Right atrium auricular region (tissue), 2 donors: ENCODE results near the gene OPN1SW. TPM values are rescaled to one million over a fixed set of nuclear protein-coding genes. Genes with fewer than 3 reads are reported as not detected.

Experiments
- DNase-seq: peaks from one replicate; pipeline ENCODE4 v3.0.0-alpha.2; 2019; ENCODE audit warnings: low spot score
- H3K27ac ChIP-seq, 2 donors: fragments of 200-600 bp; sonication (generic); 1 replicate in 1 of 2; 2 replicates in 1 of 2; pipeline ENCODE4 v1.5.1; 2016 to 2019
- H3K27me3 ChIP-seq, 2 donors: fragments of 200-600 bp; sonication (generic); one replicate each; pipeline versions ENCODE4 v1.5.1 to v1.6.0; 2017 to 2019
- H3K36me3 ChIP-seq: fragments of 200-600 bp; sonication (generic); one replicate; pipeline ENCODE4 v1.5.1; 2016
- H3K4me1 ChIP-seq, 2 donors: fragments of 200-600 bp; sonication (generic); one replicate each; pipeline versions ENCODE4 v1.5.1 to v1.6.0; 2017 to 2019
- H3K4me3 ChIP-seq, 2 donors: fragments of 200-600 bp; sonication (generic); 1 replicate in 1 of 2; 2 replicates in 1 of 2; pipeline ENCODE4 v1.5.1; 2017 to 2019; ENCODE audit warnings: mild to moderate bottlenecking in 1 of 2, moderate library complexity in 1 of 2
- H3K9me3 ChIP-seq, 2 donors: fragments of 200-600 bp; sonication (generic); one replicate each; pipeline ENCODE4 v1.5.1; 2019
- total RNA-seq, 2 donors: library from RNA; depleted of rRNA; stranded (reverse); fragments of >200 nt; gene quantifications; one replicate each; pipeline ENCODE4 v1.1.0, GENCODE V29; 2016
- TF ChIP-seq, protein P1 (sequence below), 2 donors: fragments of 200-600 bp; sonication (generic); IDR thresholded peaks; one replicate each; pipeline ENCODE4 v1.5.1; 2019; ENCODE audit warnings: antibody characterized with exemption in 2 of 2

Gene OPN1SW
- total RNA-seq, 2 donors from 2014 or later, result not detected

DNA sequence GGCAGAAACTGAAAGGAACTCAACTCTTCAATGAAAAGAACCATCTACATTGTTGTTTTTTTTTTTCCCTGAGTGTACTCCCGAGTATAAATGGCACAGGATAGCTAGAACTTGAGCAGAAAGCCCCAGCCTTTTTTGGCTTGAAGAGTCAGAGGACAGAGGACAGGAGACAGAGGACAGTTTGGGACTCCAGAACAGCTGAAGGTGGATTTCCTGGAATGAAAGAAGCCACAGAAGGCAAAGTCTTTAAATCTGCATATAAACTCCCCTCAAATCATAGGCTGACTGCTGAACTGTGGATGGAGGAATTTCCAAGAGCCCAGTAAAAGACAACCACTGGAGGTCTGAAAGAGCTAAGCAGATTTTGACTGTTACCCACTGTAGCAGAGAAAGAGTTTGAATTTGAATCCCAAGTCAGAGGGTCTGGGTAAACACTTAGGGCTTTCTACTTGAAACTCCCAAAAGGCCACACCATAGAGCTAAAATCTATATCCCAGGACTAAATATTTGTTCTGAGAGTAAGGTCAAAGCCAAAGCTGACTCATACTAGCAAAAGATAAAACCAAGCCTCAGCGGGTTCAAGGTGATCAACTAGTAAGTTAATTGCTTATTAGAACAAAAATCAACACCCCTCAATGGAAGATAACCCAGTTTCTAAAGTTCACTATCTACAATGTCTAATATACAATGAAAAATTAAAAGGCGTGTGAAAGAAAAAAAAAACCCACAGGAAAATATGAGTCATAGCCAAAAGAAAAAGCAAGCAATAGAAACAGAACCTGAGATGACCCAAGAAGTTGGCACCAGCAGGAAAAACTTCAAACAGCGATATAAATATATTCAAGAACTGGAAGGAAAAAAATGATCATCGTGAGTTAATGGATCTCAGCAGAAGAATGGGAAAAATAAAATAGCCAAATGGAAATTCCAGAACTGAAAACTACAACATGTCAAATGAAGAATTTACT is 1.8 kb upstream of the OPN1SW start:
- no peak overlapping the region for H3K4me3 ChIP-seq
- no peaks in the 10 kb centered on the region for H3K27me3 ChIP-seq
- no peak for DNase-seq
- TF ChIP-seq, protein P1, sequence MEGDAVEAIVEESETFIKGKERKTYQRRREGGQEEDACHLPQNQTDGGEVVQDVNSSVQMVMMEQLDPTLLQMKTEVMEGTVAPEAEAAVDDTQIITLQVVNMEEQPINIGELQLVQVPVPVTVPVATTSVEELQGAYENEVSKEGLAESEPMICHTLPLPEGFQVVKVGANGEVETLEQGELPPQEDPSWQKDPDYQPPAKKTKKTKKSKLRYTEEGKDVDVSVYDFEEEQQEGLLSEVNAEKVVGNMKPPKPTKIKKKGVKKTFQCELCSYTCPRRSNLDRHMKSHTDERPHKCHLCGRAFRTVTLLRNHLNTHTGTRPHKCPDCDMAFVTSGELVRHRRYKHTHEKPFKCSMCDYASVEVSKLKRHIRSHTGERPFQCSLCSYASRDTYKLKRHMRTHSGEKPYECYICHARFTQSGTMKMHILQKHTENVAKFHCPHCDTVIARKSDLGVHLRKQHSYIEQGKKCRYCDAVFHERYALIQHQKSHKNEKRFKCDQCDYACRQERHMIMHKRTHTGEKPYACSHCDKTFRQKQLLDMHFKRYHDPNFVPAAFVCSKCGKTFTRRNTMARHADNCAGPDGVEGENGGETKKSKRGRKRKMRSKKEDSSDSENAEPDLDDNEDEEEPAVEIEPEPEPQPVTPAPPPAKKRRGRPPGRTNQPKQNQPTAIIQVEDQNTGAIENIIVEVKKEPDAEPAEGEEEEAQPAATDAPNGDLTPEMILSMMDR (IDR thresholded peaks at IDR 0.05), result no peak
- no peaks in the 10 kb centered on the region for H3K4me1 ChIP-seq
- peaks cover 7% of the 10 kb centered on the region for H3K36me3 ChIP-seq
- peaks cover 0 to 8% of the 10 kb centered on the region in 2 donors for H3K9me3 ChIP-seq
- H3K27ac ChIP-seq, result no peak overlapping the region

DNA sequence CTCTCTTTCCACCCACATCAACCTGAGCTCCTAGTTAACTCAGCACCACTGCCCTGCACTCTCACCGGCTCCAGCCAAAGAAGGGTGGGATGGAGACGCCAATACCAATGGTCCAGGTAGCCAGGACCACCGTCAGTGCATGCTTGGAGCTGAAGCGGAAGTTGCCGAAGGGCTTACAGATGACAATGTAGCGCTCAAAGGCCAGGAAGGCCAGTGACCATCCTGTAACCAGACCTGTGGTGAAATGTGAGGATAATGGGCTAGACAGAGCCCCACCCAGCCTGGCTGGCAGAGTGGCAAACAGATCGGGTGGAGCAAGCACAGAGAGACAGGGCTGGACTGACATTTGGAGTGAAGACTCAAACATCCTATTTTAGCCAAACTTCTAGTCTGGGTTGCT is 673 bp downstream of the OPN1SW start:
- Histone ChIP-seq H3K9me3 (peaks cover 0 to 8% of the 10 kb centered on the region in 2 donors), H3K36me3 (peaks cover 32% of the 10 kb centered on the region), H3K4me3 (no peak overlapping the region), H3K27me3 (no peaks in the 10 kb centered on the region), H3K27ac (no peak overlapping the region), H3K4me1 (peaks cover 0 to 6% of the 10 kb centered on the region in 2 donors)
- DNase-seq, result no peak
- TF ChIP-seq, protein P1 (IDR thresholded peaks at IDR 0.05), result no peak

DNA sequence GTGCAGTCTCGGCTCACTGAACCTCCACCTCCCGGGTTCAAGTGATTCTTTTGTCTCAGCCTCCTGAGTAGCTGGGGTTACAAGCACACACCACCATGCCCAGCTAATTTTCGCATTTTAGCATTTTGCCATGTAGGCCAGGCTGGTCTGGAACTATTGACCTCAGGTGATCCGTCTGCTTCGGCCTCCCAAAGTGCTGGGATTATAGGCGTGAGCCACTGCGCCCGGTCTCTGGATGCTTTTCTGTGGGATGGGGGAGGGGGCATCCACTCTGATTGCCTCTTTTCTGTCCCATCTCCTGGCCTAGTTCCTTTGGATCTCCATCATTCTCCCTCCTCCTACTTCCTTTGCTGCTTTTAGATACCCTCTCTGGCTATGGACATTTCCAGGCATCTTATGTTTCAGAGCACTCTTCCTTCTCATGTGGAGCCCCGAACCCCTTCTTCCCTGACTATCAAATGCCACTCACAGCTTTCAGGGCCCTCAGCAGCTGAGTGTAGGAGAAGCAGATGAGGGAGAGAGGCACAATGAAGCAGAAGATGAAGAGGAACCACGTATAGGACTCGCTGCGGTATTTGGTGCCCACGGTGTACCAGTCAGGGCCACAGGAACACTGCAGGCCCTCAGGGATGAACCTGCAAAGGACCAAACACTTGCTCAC is 1.4 kb downstream of the OPN1SW start:
- no peak overlapping the region for H3K4me3 ChIP-seq
- no peak overlapping the region for H3K27ac ChIP-seq
- TF ChIP-seq, protein P1 (IDR thresholded peaks at IDR 0.05), result no peak
- H3K9me3 ChIP-seq, result peaks cover 0 to 8% of the 10 kb centered on the region in 2 donors
- peaks cover 0 to 10% of the 10 kb centered on the region in 2 donors for H3K4me1 ChIP-seq
- no peak for DNase-seq
- H3K36me3 ChIP-seq, result peaks cover 40% of the 10 kb centered on the region
- no peaks in the 10 kb centered on the region for H3K27me3 ChIP-seq

DNA sequence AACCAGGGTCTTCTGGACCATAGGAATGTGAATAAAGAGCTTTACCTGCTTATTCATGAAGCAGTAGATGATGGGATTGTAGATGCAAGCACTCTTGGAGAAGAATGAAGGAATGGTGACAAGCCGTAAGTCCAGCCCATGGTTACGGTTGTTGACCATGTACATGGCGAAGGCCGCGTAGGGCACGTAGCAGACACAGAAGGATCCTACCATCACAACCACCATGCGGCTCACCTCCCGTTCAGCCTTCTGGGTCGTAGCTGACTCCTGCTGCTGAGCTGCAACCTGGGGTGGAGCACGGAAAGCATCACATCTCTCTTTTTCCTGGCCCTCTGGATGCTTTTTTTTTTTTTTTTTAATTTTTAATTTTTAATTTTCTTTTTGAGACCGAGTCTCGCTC is 2.0 kb downstream of the OPN1SW start:
- Histone ChIP-seq H3K4me1 (peaks cover 0 to 10% of the 10 kb centered on the region in 2 donors), H3K27ac (no peak overlapping the region), H3K9me3 (peaks cover 0 to 8% of the 10 kb centered on the region in 2 donors), H3K27me3 (no peaks in the 10 kb centered on the region), H3K36me3 (peaks cover 46% of the 10 kb centered on the region), H3K4me3 (no peak overlapping the region)
- TF ChIP-seq, protein P1 (IDR thresholded peaks at IDR 0.05), result no peak
- no peak for DNase-seq

DNA sequence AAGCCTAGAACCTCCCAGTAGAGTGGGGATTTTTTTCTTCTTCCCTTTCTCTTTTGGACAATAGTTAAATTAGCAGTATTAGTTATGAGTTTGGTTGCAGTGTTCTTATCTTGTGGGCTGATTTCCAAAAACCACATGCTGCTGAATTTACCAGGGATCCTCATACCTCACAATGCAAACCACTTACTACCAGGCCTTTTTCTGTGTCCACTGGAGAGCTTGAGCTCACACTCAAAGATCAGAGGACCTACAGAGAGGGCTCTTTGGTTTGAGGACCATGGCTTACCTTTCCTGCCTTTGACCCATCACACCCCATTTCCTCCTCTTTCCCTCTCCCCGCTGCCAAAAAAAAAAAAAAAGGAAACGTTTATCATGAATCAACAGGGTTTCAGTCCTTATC is 5.4 kb downstream of the OPN1SW start:
- peaks cover 69% of the 10 kb centered on the region for H3K36me3 ChIP-seq
- no peak for DNase-seq
- no peaks in the 10 kb centered on the region for H3K27me3 ChIP-seq
- TF ChIP-seq, protein P1 (IDR thresholded peaks at IDR 0.05), result no peak
- peaks cover 0 to 16% of the 10 kb centered on the region in 2 donors for H3K4me1 ChIP-seq
- no peak overlapping the region for H3K4me3 ChIP-seq
- H3K27ac ChIP-seq, result no peak overlapping the region
- no peaks in the 10 kb centered on the region for H3K9me3 ChIP-seq
